GM18526 (cell line): ENCODE measurements around the gene ZNF586.

ENCODE experiments used
- POLR2A ChIP-seq: IDR thresholded peaks from 3 replicates; pipeline ENCODE4 v1.6.1; 2011; ENCODE audit not compliant: insufficient read length; ENCODE audit errors: extremely low read depth

ZNF586 gene

GRCh38 chr19:57819475-57820148 lies 50.1 kb downstream of the ZNF586 start:
- peak; percentile 68 for TF ChIP-seq POLR2A

GRCh38 chr19:57820599-57820998 lies 51.1 kb downstream of the ZNF586 start:
- TF ChIP-seq POLR2A, result no peak

GRCh38 chr19:57825511-57825910 lies 56.0 kb downstream of the ZNF586 start:
- no peak for TF ChIP-seq POLR2A

- TF ChIP-seq POLR2A, result no peak
Measured at GRCh38 chr19:57829316-57829715, 59.8 kb downstream of the ZNF586 start.

GRCh38 chr19:57830071-57830602 lies 60.7 kb downstream of the ZNF586 start, which contains the start of gene ZNF587B:
TSS of gene ZNF587B (plus strand) at chr19:57830299. CDS start at chr19:57830529, 230 bp downstream.
- no peak for TF ChIP-seq POLR2A
